ENCODE data around the gene DNAH14. TPM values are rescaled to one million over a fixed set of nuclear protein-coding genes. Genes with fewer than 3 reads are reported as not detected.
"Not testable (repeated sequence)": the region's sequence is repeated elsewhere in the genome, so short reads cannot be mapped to it uniquely, and the experiment has no call there.

Gene DNAH14
- total RNA-seq, 1 donor from 2014 or later, result 0.42 TPM

- intact Hi-C loops (cut with micrococcal nuclease), result no loop called here
These were observed 323.7 kb downstream of the DNAH14 start for GRCh38 chr1:225253173-225253572.

- intact Hi-C loops (cut with micrococcal nuclease), result no loop called here
These were observed 324.3 kb downstream of the DNAH14 start for GRCh38 chr1:225253784-225254183.

DNA sequence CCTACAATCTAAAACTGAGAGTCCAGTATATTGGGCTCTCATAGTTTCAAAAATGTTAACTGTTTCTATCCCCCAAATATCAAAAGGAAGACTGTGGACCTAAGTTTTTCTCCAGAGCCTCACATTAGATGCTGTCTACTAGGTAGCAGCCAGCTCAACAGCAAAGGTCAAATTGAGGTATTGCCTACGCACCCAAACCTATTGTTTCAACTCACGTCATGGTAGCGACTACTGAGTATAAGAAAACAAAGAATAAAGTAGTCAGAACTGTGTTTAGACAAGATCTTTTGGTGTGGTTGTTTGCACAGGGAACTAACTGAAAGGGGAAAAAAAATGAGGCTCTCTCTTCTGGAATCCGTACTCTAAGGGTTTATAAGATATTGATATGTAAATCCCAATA lies 325.2 kb downstream of the DNAH14 start:
- intact Hi-C loops (cut with micrococcal nuclease), result no loop called here

DNA sequence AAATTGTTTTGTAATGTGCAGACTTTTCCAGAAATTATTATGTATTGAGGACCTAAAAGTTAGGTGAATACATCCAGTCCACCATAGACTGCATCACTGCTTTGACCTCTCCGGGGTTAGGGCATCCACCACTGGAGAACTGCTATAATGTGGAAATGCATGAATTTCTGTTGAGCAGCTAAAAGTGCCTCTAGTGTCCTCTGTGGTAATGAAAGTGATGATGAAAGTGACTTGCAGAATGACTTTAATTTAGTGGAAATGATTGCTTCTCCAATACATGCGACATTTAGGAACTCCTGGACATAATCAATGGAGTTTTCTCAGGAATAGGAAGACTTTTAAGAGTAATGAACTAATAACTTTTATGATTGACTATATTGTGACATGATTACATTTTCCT lies 327.6 kb downstream of the DNAH14 start:
- intact Hi-C loops (cut with micrococcal nuclease), result no loop called here

- intact Hi-C loops (cut with micrococcal nuclease), result no loop called here
These were observed 329.3 kb downstream of the DNAH14 start for GRCh38 chr1:225258811-225259210.

GRCh38 chr1:225259542-225259941 lies 330.1 kb downstream of the DNAH14 start:
- intact Hi-C loops (cut with micrococcal nuclease), result no loop called here

- intact Hi-C loops (cut with micrococcal nuclease), result no loop called here
These were observed 330.8 kb downstream of the DNAH14 start for GRCh38 chr1:225260319-225260718.

GRCh38 chr1:225277445-225277844 lies 348.0 kb downstream of the DNAH14 start:
- intact Hi-C loops (cut with micrococcal nuclease), result no loop called here

DNA sequence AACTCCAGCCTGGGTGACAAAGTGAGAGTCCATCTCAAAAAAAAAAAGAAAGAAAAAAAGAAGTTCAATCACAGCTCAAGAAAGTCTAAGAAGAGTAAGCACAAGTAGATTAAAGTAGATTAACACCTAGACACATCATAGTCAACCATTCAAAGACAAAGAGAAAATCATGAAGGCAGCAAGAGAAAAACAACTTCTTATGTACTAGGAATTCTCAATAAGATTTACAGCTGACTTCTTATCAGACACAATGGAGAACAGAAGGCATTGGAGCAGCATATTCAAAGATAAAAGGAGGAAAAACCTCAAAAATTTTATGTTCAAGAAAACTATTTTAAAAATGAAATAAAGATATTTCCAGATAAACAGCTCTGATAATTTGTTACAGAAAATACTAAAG lies 351.1 kb downstream of the DNAH14 start:
- intact Hi-C loops (cut with micrococcal nuclease), result no loop called here

DNA sequence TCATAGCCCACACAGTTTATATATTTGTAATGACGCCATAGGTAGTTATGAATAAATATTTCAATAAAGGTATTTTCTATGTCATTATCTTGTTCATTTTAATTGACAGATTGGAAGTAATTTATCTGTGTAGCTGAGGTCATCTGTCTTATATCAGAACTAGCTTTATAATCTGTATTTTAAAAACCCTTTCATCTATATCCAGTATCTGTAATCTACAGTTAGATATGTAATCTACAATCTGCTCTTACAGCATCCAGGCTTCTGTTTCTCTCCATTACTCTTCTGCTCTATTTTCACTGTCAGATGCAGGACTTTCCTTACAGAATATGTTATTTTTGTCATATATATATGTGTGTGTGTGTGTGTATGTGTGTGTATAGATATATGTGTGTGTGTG lies 360.8 kb downstream of the DNAH14 start:
- intact Hi-C loops (cut with micrococcal nuclease), result no loop called here

DNA sequence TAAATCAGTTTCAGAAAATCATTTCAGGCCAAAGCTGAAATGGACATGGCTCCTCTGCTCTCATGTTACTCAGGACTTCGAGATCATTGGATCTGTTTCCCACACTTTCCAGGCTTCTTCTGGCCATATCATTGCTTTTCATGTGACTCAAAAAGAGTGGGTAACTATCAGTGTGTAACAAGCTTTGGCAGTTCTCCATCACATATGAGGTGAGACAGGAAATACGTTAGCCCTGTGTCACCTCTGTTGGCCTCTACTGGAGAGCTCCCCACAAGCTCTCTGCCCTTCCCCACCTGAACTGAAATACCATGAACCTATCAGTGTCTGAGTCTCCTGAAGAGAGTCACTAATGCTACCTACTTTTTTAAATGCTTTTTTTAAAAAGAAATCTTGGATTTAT lies 370.1 kb downstream of the DNAH14 start:
- intact Hi-C loops (cut with micrococcal nuclease), result no loop called here

DNA sequence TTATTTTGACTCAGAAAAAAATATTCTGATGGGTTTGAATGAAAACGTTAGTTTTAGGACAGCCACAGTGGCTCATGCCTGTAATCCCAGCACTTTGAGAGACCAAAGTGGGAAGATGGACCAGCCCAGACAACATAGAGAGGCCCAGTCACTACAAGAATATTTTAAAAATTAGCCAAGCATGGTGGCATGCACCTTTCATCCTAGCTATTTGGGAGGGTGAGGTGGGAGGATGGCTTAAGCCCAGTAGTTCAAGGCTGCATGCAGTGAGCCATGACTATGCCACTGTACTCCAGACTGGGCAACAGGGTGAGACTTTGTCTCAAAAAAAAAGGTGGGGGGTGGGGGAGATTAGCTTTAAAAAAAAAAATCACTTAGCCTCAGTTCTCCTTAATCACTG lies 370.9 kb downstream of the DNAH14 start:
- intact Hi-C loops (cut with micrococcal nuclease), result no loop called here

DNA sequence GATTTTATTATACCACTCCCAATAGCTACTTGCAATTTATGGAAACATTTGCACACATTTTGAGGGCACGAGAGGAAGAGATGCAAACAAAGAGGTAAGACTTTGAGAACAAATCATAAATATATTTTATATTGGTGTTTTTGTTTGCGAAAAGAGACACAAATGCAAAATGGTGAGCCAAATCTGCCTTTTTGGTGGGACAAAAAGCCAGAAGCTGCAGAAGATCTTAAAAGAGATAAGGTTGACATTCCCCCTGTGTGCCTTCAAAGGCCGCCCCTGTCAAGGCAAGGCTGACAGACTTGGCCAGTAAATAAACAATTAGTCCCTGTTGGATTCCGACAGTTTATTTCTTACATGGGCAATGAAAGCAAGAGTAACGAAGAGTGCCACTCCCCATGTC lies 375.5 kb downstream of the DNAH14 start:
- intact Hi-C loops (cut with micrococcal nuclease), result no loop called here

- intact Hi-C loops (cut with micrococcal nuclease), result not testable (repeated sequence)
These were observed 381.1 kb downstream of the DNAH14 start for GRCh38 chr1:225310544-225310943.

GRCh38 chr1:225318706-225319575 lies 389.5 kb downstream of the DNAH14 start:
- intact Hi-C loops (cut with micrococcal nuclease), result loop anchor here (1.0 to 5.0 kb wide), 2 partner anchors 453 to 657 kb away; no protein-coding TSS in a partner anchor

- intact Hi-C loops (cut with micrococcal nuclease), result loop anchor here (1.0 to 5.0 kb wide), 2 partner anchors 452 to 656 kb away; no protein-coding TSS in a partner anchor
These were observed 390.4 kb downstream of the DNAH14 start for GRCh38 chr1:225319871-225320270.

GRCh38 chr1:225321784-225322183 lies 392.3 kb downstream of the DNAH14 start:
- intact Hi-C loops (cut with micrococcal nuclease), result no loop called here

- intact Hi-C loops (cut with micrococcal nuclease), result no loop called here
These were observed 399.6 kb downstream of the DNAH14 start for GRCh38 chr1:225329041-225329440.

DNA sequence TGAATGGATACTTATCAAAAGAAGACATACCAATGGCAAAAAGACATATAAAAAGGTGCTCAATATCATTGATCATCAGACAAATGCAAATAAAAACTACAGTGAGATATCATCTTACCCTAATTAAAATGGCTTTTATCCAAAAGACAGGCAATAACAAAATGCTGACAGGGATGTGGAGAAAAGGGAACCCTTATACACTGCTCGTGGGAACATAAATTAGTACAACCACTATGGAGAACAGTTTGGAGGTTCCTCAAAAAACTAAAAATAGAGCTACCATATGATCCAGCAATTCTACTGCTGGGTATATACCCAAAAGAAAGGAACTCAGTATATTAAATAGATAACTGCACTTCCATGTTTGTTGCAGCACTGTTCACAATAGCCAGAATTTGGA lies 400.5 kb downstream of the DNAH14 start:
- intact Hi-C loops (cut with micrococcal nuclease), result not testable (repeated sequence)

GRCh38 chr1:225332686-225333085 lies 403.2 kb downstream of the DNAH14 start:
- intact Hi-C loops (cut with micrococcal nuclease), result no loop called here

- intact Hi-C loops (cut with micrococcal nuclease), result not testable (repeated sequence)
These were observed 405.8 kb downstream of the DNAH14 start for GRCh38 chr1:225335098-225335778.

DNA sequence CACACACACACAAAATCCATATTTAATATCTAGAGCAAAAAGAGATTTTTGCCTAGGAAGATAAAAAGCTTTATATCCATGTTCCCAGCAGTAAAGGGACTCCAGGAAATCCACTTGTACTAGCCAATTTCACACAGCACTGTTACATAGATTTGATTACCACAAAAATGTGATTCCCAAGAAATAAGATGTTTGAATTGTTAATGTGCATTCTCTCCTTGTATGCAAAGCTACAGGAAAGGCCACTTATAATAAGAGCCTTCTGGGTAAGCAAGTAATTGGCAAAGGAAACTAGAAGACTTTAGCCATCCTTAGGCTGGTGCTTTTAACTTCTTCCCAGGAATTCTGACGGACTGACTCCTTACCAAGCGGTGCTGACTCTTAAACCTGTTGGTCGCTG lies 409.1 kb downstream of the DNAH14 start:
- intact Hi-C loops (cut with micrococcal nuclease), result no loop called here
